Glutamatergic neuron (in vitro differentiated cells): ENCODE results near the gene ACAP3. TPM values are rescaled to one million over a fixed set of nuclear protein-coding genes. Genes with fewer than 3 reads are reported as not detected.
A peak's percentile ranks its signal among the peaks of the same experiment; 100 is the strongest.

Experiments used
- DNase-seq: peaks from one replicate; pipeline ENCODE4 v3.0.0; 2022
- H3K27ac Mint-ChIP-seq: one replicate; pipeline ENCODE4 v1.8.0; 2020; ENCODE audit warnings: mild to moderate bottlenecking, mixed read lengths, inconsistent platforms; ENCODE audit not compliant: unreplicated experiment
- H3K27me3 Mint-ChIP-seq: one replicate; pipeline ENCODE4 v1.8.0; 2020; ENCODE audit warnings: mild to moderate bottlenecking, moderate library complexity, mixed read lengths, inconsistent platforms; ENCODE audit not compliant: unreplicated experiment
- H3K36me3 Mint-ChIP-seq: one replicate; pipeline ENCODE4 v1.8.0; 2020; ENCODE audit warnings: mild to moderate bottlenecking, mixed read lengths, inconsistent platforms; ENCODE audit not compliant: unreplicated experiment
- H3K4me1 Mint-ChIP-seq: one replicate; pipeline ENCODE4 v1.8.0; 2020; ENCODE audit warnings: mild to moderate bottlenecking, low read depth, mixed read lengths, inconsistent platforms; ENCODE audit not compliant: unreplicated experiment
- H3K4me3 Mint-ChIP-seq: one replicate; pipeline ENCODE4 v1.8.0; 2020; ENCODE audit warnings: mild to moderate bottlenecking, mixed read lengths, inconsistent platforms; ENCODE audit not compliant: unreplicated experiment
- H3K9me3 Mint-ChIP-seq: one replicate; pipeline ENCODE4 v1.8.0; 2020; ENCODE audit warnings: mild to moderate bottlenecking, moderate library complexity, mixed read lengths, inconsistent platforms; ENCODE audit not compliant: unreplicated experiment
- total RNA-seq: library from RNA; stranded (reverse); fragmentation: NEBNext Ultra II Directional; extraction: Animal tissue kit (Norgen Biotek cat#: 25700); gene quantifications from one replicate; pipeline ENCODE4 v1.2.1, GENCODE V29; 2021; ENCODE audit not compliant: unreplicated experiment
- TF ChIP-seq, protein P1 (sequence below): fragments of 200-600 bp; sonication (generic); IDR thresholded peaks from one replicate; pipeline ENCODE4 v1.5.0; 2021; ENCODE audit not compliant: partially characterized antibody, unreplicated experiment

The ACAP3 gene
- total RNA-seq, 1 donor from 2014 or later: 1,099 TPM

GRCh38 chr1:1354271-1355247, 46.8 kb upstream of the ACAP3 start:
- Mint-ChIP-seq H3K4me1 (peaks cover 11% of the 10 kb centered on the region), H3K27me3 (peaks cover 12% of the 10 kb centered on the region), H3K9me3 (peaks cover 3% of the 10 kb centered on the region), H3K27ac (no peak overlapping the region), H3K4me3 (no peak overlapping the region), H3K36me3 (no peaks in the 10 kb centered on the region)
- peak; percentile 56 for DNase-seq
- TF ChIP-seq, protein P1, sequence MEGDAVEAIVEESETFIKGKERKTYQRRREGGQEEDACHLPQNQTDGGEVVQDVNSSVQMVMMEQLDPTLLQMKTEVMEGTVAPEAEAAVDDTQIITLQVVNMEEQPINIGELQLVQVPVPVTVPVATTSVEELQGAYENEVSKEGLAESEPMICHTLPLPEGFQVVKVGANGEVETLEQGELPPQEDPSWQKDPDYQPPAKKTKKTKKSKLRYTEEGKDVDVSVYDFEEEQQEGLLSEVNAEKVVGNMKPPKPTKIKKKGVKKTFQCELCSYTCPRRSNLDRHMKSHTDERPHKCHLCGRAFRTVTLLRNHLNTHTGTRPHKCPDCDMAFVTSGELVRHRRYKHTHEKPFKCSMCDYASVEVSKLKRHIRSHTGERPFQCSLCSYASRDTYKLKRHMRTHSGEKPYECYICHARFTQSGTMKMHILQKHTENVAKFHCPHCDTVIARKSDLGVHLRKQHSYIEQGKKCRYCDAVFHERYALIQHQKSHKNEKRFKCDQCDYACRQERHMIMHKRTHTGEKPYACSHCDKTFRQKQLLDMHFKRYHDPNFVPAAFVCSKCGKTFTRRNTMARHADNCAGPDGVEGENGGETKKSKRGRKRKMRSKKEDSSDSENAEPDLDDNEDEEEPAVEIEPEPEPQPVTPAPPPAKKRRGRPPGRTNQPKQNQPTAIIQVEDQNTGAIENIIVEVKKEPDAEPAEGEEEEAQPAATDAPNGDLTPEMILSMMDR: no peak

- H3K4me1 Mint-ChIP-seq: peaks cover 9% of the 10 kb centered on the region
- no peak overlapping the region for H3K4me3 Mint-ChIP-seq
- H3K27ac Mint-ChIP-seq: no peak overlapping the region
- no peaks in the 10 kb centered on the region for H3K36me3 Mint-ChIP-seq
- H3K27me3 Mint-ChIP-seq: peaks cover 12% of the 10 kb centered on the region
- TF ChIP-seq, protein P1: no peak
- H3K9me3 Mint-ChIP-seq: peaks cover 3% of the 10 kb centered on the region
- DNase-seq: peak; percentile 37
Measured at GRCh38 chr1:1353389-1354151, 45.8 kb upstream of the ACAP3 start.

GRCh38 chr1:1352786-1353388, 45.2 kb upstream of the ACAP3 start:
- Mint-ChIP-seq H3K4me3 (peak overlapping the region; percentile 63), H3K9me3 (peaks cover 3% of the 10 kb centered on the region), H3K4me1 (peaks cover 9% of the 10 kb centered on the region), H3K27ac (no peak overlapping the region), H3K36me3 (no peaks in the 10 kb centered on the region), H3K27me3 (peaks cover 12% of the 10 kb centered on the region)
- peak; percentile 20 for DNase-seq
- TF ChIP-seq, protein P1: no peak

DNA sequence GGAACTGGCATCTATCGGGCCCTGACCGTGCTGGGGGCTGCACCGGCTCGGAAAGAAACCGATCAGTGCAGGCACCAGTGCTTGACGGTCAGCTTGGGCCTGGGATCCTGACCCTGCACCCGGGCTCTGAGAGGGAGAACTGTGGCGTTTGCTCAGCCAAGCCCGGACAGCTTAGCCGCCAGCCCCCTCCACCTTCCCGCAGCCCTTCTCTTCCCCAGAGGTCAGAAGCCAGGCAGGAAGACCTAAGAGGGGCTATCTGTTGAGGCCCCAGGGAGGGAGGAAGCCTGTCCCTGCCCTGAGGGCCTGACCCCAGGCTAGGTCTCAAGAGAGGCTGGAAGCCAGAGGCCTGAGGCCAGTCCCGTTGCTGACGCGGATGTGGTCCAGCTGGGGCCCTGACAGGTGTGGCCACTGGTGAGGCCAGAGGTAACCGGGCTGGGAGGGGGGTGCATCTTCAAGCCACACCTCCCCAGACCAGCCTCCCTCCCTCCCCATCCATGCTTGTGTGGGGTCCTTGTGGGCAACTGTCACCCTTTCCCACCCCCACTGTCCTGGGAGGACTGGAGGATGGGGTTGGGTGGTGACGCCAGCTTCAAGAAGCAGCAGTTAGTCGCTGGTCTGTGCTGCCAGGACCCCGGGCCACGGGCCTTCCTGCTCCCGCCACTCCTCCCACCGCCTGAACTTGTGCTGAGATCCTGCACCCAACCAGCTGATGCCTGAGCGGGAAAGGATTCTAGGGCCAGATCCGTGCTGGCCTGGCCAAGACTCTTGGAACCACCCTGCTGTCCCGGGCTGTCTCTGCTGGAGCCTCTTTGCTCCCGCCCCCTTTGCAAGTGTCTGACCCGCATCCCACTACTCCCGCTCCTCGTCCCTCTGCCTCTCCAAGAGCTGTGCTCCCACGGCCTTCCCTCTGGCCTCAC, 44.0 kb upstream of the ACAP3 start:
- TF ChIP-seq, protein P1: no peak
- Mint-ChIP-seq H3K27ac (peak overlapping the region; percentile 75), H3K4me1 (peaks cover 15% of the 10 kb centered on the region), H3K4me3 (peak overlapping the region; percentile 81), H3K9me3 (peaks cover 3% of the 10 kb centered on the region), H3K36me3 (no peaks in the 10 kb centered on the region), H3K27me3 (peaks cover 11% of the 10 kb centered on the region)
- DNase-seq: peak; percentile 64
